ENCODE results near the gene REPS1. TPM values are rescaled to one million over a fixed set of nuclear protein-coding genes. Genes with fewer than 3 reads are reported as not detected.

REPS1 gene
- total RNA-seq, 1 experiment from 2014 or later, result 28.6 TPM

DNA sequence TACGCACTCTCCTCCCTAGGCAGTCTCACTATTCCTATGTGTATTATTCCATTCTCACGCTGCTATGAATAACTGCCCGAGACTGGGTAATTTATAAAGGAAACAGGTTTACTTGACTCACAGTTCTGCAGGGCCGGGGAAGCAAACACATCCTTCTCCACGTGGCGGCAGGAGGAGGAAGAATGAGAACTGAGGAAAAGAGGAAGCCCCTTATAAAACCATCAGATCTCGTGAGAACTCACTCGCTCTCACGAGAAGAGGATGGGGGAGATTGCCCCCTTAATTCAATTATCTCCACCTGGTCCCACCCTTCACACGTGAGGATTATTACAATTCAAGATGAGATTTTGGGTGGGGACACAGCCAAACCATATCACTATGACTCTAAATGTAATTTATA lies 130.3 kb downstream of the REPS1 start:
- Histone ChIP-seq H3K9me3 (ENCODE audit: control insufficient read depth, insufficient read depth, low read depth, low read length) (no peaks in the 10 kb centered on the region), H3K27ac (ENCODE audit: low read length) (no peak overlapping the region), H3K27me3 (ENCODE audit: control insufficient read depth, insufficient read depth, low read length) (peaks cover 3% of the 10 kb centered on the region; the same call in 1 of the 2 replicates), H3K4me1 (ENCODE audit: control insufficient read depth, insufficient read depth, low read length) (no peaks in the 10 kb centered on the region), H3K36me3 (ENCODE audit: control insufficient read depth, insufficient read depth, low read length) (no peaks in the 10 kb centered on the region), H3K4me3 (ENCODE audit: low read depth in 2 of 2, low read length in 2 of 2) (no peak overlapping the region)
- in situ Hi-C loops (cut with HindIII; ENCODE audit: low pct_unique_long_range_greater_than_20kb, low sequenced_read_pairs) (no loop called here), intact Hi-C loops (cut with micrococcal nuclease; ENCODE audit: unreplicated experiment) (no loop called here)
- TF ChIP-seq SIN3A (IDR thresholded peaks at IDR 0.05; ENCODE audit: borderline replicate concordance, insufficient read depth, low read depth, low read length), result no peak
- TF ChIP-seq TCF7L2 (IDR thresholded peaks at IDR 0.05; ENCODE audit: low read depth, low read length), result no peak
- TF ChIP-seq CTCF (IDR thresholded peaks at IDR 0.05), result no peak
- TF ChIP-seq POLR2AphosphoS5 (IDR thresholded peaks at IDR 0.05; ENCODE audit: low read depth, low read length), result no peak
- TF ChIP-seq, protein P1, sequence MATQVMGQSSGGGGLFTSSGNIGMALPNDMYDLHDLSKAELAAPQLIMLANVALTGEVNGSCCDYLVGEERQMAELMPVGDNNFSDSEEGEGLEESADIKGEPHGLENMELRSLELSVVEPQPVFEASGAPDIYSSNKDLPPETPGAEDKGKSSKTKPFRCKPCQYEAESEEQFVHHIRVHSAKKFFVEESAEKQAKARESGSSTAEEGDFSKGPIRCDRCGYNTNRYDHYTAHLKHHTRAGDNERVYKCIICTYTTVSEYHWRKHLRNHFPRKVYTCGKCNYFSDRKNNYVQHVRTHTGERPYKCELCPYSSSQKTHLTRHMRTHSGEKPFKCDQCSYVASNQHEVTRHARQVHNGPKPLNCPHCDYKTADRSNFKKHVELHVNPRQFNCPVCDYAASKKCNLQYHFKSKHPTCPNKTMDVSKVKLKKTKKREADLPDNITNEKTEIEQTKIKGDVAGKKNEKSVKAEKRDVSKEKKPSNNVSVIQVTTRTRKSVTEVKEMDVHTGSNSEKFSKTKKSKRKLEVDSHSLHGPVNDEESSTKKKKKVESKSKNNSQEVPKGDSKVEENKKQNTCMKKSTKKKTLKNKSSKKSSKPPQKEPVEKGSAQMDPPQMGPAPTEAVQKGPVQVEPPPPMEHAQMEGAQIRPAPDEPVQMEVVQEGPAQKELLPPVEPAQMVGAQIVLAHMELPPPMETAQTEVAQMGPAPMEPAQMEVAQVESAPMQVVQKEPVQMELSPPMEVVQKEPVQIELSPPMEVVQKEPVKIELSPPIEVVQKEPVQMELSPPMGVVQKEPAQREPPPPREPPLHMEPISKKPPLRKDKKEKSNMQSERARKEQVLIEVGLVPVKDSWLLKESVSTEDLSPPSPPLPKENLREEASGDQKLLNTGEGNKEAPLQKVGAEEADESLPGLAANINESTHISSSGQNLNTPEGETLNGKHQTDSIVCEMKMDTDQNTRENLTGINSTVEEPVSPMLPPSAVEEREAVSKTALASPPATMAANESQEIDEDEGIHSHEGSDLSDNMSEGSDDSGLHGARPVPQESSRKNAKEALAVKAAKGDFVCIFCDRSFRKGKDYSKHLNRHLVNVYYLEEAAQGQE (IDR thresholded peaks at IDR 0.05; ENCODE audit: insufficient read depth in 1 of 2, low read depth in 2 of 2, low read length in 1 of 2), result no peak
- DNase-seq (ENCODE audit: low read depth, low spot score) (no peak), ATAC-seq (no peak)
- no TSS peak for BruUV-seq (replicated peaks)
- CTCF ChIA-PET, result no interaction called here
- POLR2A ChIA-PET, result no interaction called here

GRCh38 chr6:138856654-138857053 lies 131.4 kb downstream of the REPS1 start:
- ChIA-PET CTCF (no interaction called here), POLR2A (no interaction called here)
- peaks cover 3% of the 10 kb centered on the region; the same call in 1 of the 2 replicates for H3K27me3 ChIP-seq (ENCODE audit: control insufficient read depth, insufficient read depth, low read length)
- DNase-seq (ENCODE audit: low read depth, low spot score) (no peak), ATAC-seq (no peak)
- BruUV-seq (replicated peaks), result no TSS peak
- no peak overlapping the region for H3K27ac ChIP-seq (ENCODE audit: low read length)
- in situ Hi-C loops (cut with HindIII; ENCODE audit: low pct_unique_long_range_greater_than_20kb, low sequenced_read_pairs), result no loop called here
- H3K4me3 ChIP-seq (ENCODE audit: low read depth in 2 of 2, low read length in 2 of 2), result no peak overlapping the region
- H3K36me3 ChIP-seq (ENCODE audit: control insufficient read depth, insufficient read depth, low read length), result no peaks in the 10 kb centered on the region
- intact Hi-C loops (cut with micrococcal nuclease; ENCODE audit: unreplicated experiment), result no loop called here
- no peaks in the 10 kb centered on the region for H3K4me1 ChIP-seq (ENCODE audit: control insufficient read depth, insufficient read depth, low read length)
- no peaks in the 10 kb centered on the region for H3K9me3 ChIP-seq (ENCODE audit: control insufficient read depth, insufficient read depth, low read depth, low read length)
- no peak for TF ChIP-seq TCF7L2 (IDR thresholded peaks at IDR 0.05; ENCODE audit: low read depth, low read length)
- TF ChIP-seq SIN3A (IDR thresholded peaks at IDR 0.05; ENCODE audit: borderline replicate concordance, insufficient read depth, low read depth, low read length), result no peak
- TF ChIP-seq, protein P1 (IDR thresholded peaks at IDR 0.05; ENCODE audit: insufficient read depth in 1 of 2, low read depth in 2 of 2, low read length in 1 of 2), result no peak
- no peak for TF ChIP-seq POLR2AphosphoS5 (IDR thresholded peaks at IDR 0.05; ENCODE audit: low read depth, low read length)
- no peak for TF ChIP-seq CTCF (IDR thresholded peaks at IDR 0.05)

Other genes with a start within 250 kb of the REPS1 start
- 4.7 TPM for gene CCDC28A, start 214.5 kb downstream of the REPS1 start, total RNA-seq (2021; ENCODE audit: unreplicated experiment)
- gene ECT2L, start 192.2 kb downstream of the REPS1 start, total RNA-seq (2021; ENCODE audit: unreplicated experiment), result not detected
- 22.2 TPM for gene ABRACL, start 40.5 kb upstream of the REPS1 start, total RNA-seq (2021; ENCODE audit: unreplicated experiment)
- 3.9 TPM for gene HECA, start 146.8 kb upstream of the REPS1 start, total RNA-seq (2021; ENCODE audit: unreplicated experiment)

Measured in Panc1 (cell line).